GM18508 (cell line): ENCODE measurements around the gene GRM3.
"Not testable (repeated sequence)": the region's sequence is repeated elsewhere in the genome, so short reads cannot be mapped to it uniquely, and the experiment has no call there.

ENCODE experiments used
- ATAC-seq: cut with Tn5 transposase; IDR thresholded peaks from one replicate; pipeline ENCODE4 v1.9.1; 2021; ENCODE audit warnings: moderate number of reproducible peaks; ENCODE audit not compliant: insufficient read depth, unreplicated experiment

Gene GRM3

DNA sequence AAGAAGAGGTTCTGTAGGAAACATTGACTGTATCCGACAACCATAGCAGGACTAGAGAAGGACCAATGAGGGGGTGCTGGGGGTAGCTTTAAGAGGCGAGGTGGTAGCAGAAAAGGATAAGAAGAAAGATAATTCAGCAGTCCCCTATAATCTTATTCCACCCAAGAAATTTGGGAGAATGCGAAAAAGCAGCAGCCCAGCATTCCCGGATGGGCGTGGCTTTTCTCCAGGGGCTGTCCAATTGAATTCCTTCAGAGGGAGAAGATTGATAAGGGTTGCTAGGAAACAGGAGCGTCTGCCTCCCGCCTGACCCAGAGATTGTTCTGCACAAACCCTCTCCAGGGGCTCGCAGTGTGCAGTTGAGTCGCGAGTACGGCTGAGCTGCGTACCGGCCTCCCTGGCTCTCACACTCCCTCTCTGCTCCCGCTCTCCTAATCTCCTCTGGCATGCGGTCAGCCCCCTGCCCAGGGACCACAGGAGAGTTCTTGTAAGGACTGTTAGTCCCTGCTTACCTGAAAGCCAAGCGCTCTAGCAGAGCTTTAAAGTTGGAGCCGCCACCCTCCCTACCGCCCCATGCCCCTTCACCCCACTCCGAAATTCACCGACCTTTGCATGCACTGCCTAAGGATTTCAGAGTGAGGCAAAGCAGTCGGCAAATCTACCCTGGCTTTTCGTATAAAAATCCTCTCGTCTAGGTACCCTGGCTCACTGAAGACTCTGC lies at the start of gene GRM3:
GRM3 (plus strand) TSS at position 349 of the 721 bp plus-strand sequence. CDS start 121,237 bp downstream, outside the sequence.
- no peak for ATAC-seq

DNA sequence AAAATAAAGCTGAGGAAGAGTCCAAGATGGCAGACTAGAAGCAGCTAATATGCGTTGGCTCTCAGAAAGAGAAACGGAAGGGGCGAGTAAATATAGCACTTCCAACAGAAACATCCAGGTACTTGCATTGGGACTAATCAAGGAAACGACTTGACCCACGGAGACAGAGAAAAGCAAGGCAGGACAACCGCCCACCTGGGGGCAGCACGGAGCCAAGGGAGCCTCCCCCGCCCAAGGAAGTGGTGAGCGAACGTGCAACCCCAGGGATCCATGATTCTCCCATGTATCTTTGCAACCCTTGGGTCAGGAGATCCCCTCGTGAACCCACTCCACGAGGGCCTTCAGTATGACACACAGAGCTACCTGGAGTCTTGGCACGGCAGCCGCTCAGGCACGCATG lies 45.4 kb upstream of the GRM3 start:
- ATAC-seq: no peak

DNA sequence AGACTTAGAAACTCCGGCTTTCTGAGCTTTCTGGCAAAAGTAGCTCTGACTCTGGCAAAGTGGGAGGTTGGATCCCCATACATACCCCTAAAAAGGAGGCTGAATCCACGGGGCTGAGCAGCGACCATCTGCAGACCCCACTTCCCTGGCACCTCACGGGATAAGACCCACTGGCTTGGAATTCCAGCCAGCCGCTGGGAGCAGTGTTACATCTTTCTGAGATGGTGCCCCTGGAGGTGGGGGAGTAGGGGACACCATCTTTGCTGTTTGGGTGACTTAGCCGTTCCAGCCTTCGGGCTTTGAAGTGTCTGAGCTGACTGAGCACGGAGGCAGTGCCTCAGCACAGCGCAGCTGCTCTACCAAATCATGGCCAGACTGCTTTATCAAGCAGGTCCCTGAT lies 45.0 kb upstream of the GRM3 start:
- no peak for ATAC-seq

DNA sequence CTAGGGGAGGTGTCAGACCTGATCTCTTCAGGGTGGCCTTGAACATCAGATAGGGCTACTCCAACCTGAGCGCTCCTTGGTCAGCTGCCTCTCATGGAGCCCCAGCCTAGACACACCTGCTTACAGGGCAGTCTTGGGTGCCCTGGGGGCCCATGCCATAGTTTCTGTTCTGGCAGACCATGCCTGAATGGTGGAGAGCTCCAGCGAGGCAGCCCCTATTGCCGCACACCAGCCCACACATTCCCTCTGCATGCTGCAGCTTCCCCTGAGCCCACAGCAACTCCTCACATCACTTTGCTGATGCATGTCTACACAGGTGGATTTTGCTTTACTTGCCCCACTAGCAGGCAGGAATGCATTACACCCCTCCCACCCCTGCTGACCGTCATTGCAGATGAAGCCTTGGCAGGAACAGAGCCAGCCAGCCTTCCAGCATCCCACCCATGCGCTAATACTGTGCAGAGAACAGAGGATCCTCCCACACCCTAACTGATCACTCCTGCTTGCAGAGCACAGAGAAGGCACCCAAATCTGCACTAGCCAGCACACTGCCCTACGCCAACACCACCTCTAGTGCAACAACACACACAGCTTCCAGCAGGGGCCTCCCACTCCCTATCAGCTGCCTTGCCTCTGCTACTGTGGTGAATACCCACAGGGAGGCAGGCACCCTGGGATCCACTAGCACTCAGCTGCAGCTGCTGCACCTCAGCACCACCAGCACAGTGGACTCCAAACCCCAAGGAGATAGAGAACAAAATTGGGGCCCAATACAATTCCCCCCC lies 43.0 kb upstream of the GRM3 start:
- ATAC-seq: no peak

DNA sequence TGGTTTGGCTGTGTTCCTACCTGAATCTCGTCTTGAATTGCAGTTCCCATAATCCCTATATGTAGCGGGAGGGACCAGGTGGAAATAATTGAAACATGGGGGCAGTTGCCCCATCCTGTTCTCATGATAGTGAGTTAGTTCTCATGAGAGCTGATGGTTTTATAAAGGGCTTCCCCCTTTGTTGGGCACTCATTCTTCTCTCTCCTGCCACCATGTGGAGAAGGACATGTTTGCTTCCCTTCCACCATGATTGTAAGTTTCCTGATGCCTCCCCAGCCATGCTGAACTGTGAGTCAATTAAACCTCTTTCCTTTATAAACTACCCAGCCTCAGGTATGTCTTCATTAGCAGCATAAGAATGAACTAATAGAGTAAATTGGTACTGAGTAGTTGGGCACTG lies 28.0 kb upstream of the GRM3 start:
- not testable (repeated sequence) for ATAC-seq

DNA sequence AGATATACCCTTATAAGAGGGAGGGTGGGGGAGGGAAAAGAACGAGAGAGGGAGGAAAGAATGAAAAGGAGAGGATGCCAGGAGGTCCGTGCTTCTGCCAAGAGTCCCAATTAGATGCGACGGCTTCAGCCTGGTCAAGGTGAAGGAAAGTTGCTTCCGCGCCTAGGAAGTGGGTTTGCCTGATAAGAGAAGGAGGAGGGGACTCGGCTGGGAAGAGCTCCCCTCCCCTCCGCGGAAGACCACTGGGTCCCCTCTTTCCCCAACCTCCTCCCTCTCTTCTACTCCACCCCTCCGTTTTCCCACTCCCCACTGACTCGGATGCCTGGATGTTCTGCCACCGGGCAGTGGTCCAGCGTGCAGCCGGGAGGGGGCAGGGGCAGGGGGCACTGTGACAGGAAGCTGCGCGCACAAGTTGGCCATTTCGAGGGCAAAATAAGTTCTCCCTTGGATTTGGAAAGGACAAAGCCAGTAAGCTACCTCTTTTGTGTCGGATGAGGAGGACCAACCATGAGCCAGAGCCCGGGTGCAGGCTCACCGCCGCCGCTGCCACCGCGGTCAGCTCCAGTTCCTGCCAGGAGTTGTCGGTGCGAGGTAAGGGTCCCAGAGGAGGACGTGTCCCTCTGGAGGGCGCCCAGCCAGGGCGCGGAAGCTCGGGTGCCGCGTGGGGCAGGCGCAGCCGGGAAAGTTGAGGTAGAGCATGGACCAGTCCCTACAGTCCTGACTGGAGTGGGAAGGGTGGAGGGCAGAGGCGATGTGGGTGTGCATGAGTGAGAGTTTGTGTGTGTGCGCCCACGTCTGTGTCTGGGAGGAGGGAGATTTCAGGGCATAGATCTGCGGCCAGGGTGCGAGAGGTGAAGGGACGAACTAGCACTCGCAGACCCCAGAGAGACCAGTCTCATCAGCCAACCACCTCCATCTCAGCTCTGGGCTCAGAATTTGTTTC lies 844 bp downstream of the GRM3 start:
- no peak for ATAC-seq

DNA sequence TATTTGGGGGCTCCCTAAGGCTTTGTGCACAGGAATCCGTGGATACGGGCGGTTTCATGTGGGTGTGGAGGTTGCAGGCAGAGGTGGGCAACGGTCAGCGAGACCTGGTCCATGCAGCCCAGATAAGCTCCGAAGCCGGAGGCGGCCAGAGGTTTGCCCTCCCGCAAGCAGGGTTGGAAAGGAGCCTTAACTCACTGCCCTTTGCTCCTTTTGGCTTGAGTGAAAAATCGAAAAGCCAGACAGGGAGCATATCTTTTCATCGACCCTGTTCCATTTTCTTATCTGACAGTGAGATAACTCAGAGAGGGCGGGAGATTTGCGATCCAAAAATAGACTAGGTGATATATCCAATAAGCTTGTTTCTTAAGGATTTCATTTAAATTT lies 1.5 kb downstream of the GRM3 start:
- no peak for ATAC-seq

DNA sequence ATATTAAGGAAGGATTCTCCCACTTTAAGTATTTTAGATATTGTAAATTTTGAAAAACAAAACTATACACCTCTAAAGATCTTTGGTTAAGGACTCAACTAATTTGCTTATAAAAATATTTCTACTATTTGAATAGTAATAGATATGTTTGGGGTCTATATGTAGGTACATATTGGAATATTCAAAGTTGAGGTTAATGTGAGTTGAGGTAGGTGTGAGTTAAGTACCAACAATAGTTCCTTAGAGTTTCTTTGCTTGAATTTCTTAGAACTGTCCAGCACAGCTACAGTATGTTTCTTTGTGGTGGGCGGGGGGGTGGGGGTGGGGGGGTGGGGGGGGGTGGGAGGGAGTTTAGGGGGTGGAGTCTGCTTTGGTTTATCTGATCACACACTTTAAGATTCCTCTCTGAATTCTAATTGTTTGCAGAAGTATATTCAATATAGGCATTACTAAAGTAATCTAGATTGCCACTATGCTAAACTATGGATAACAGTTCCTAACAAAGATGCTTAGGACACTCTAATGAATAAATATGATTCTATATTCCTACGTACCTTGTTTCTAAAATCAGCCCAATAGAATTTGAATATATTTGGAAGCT lies 2.1 kb downstream of the GRM3 start:
- no peak for ATAC-seq

DNA sequence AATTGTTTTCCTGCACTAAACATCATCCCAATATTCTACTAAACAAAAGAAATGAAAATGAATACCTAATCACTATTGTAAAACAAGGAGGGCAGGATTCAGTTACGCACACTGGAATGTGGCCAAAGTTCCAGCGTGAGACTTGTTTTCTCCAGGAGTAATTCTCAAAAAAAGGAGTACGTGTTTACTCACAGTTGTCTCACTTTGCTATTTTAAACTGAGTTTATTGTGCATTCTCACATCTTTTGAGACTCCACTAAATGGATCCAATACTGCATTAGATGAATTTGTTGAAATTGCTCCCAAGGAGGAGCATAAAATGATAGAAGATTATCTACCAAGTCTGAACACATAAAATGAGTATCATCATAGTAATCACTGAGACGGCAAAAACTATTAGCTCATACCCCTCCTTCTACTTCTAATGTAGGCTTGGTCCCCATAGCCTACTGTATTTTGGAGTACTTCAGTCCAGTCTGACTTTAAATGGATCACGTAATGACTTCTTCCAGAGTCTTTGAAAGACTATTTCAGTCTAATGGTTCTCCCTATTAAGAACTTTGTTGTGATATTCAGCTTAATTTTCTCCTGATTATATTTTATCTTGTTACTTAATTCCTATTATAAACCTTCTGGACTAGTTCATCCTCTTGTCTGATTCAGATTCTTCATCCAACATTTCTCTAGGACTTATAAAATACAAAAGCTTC lies 3.8 kb downstream of the GRM3 start:
- no peak for ATAC-seq

DNA sequence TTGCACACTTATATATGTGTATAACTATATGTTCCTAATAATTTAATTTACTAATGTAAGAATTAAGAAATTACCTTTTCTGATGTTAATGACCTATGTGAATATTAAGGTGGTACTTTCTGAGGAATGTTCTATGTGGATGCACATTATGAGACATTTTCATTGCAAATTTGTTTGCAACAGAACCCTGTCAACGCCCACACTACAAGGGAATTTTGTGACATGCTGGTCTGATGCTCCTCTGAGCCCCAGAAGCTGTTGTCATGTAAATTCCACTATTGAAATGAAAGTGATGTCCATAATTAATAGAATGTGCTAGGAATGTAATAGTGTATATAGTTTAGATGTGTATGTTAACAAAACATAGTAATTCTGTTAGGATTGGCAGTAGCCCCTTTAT lies 4.5 kb downstream of the GRM3 start:
- no peak for ATAC-seq

DNA sequence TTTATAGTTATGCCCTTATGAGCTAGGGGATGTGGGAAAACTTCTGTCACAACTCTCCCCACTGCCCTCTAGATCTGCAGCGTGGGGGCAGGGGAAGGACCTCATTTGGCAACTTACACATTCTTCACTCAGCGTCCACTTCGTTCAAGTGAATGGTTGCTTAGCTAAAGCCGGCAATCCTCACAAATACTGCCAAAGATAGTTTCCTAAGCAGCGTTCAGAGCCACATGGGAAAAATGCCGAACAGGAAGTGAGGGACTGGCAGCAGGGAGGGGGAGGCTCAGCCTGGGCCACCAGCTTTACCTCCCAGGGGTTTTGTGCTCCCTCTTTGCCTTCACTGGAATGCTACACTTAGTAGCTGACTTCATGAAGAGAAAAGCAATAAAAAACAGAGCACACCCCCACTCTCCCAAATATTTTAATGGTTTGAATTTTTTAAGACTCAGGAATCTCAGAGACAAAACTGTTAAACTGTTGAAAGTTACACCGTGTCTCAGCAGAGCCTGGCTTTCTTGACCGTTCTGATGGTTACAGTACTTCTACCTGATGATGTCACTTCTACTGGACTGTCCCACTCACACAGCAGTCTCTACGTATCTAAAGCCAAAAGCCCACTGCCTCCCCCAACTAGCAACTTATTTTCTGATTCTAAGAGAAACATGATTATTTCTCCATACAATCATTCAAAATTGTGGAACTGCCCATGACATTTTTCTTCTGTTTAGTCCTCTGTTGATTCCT lies 10.4 kb downstream of the GRM3 start:
- ATAC-seq: no peak

DNA sequence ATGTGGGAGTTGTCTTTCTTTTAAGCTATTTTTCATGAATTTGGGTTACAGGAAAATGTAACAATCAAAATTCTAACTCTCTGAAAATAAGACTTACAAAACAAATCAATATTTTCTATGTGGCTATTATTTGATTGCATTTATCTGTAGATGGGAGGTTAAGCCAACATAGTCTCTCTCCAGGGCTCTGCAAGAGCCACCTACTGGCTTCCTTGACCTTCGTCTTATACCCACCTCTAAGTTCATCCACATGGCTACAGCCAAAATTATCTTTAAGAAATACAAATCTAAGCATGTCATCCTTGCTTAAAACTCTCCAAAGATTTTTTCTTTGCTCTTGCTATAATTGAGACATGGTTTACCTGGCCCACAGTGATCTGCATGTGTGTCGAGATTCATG lies 14.2 kb downstream of the GRM3 start:
- no peak for ATAC-seq

DNA sequence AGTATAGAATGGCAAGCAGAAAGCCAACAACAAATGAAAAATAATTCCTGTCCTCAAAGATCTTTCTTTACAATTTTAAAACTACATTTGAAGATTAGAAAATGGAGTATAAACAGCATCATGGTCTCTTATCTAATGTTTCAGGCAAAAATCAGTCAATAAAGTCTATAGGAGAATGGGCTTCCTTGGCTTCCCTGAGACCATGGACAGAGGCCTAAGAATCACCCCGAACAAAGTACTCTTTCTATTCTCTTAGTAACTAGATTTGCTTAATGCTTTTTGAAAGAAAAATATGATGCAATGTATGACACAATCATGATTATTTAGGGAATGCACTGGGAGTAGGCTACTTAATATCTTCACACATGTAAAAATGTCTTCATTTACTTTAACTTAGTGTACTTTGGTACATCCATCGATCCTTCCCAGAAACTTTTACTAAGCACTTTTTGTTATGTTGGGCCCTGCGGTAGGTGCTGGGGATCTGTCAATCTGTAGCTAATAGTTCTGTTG lies 17.3 kb downstream of the GRM3 start:
- ATAC-seq: no peak

DNA sequence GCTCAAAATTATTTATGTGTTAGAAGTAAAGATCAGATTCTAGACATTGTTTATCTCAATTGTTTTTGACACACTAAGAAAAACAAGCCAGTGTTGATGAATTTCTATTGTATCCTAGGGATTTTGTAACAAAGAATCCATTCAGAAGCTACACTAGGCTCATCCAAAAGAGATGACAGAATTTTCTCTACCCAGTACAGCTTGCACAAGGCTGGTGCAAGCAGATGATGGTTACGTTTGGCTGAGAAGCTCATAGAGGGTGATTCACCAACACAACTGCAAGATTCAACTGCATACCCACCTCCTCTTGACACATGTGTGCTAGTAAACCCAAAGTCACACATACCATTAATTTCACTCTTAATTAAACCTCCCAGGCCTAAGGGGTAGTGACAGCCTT lies 20.8 kb downstream of the GRM3 start:
- ATAC-seq: no peak

DNA sequence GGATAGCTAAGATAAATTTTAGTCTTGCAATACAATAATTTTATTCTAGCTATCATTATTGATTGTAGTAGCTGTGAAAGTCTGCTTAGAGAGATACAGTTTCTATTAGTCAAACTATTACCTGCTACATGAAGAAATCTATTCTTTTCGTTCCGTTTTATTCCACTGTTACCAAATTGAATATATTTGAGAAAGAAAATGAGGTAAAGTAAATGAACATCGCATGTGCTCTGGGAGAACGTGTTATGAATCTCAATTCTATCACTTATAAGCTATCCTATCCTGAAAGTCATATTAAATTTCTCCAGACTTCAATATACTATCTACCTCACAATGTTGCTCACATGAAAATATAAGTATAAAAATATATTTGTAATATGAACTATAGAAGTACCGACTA lies 21.3 kb downstream of the GRM3 start:
- ATAC-seq: no peak

DNA sequence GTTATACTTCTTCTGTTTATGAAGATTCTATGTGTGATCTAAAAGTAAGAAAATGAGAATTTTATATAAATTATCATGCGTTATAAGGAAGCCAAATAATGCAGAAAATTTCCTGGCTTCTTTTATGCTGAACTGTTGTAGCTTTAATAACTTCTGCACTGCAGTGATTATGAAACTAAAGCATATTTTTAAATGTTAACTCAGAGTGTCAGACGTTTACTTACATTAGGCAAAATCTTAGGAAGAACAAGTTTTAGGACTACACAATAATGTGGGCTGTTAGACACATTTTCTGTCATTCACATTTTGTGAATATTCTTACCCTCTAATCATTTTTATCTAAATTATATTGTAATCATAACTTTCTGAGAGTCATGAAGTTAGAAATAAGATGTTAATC lies 22.0 kb downstream of the GRM3 start:
- no peak for ATAC-seq

DNA sequence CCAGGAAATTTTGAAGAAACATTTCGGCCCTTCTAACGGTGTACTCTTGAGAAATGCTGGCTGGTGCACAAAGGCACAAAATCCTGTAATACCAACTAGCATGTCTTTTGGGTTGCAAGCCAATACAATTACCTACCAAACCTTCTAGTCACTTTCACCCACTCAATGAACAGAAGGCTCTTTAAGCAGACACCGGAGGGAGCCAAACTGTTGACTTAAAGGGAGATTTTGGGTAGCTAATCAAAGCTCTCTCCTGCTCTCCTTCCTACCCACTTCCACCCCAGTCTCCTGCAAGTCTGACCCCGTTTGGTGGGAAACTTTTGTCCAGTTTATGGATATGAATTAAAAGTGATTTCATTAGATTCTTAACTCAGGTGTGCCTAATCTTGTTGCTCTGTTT lies 24.0 kb downstream of the GRM3 start:
- no peak for ATAC-seq

DNA sequence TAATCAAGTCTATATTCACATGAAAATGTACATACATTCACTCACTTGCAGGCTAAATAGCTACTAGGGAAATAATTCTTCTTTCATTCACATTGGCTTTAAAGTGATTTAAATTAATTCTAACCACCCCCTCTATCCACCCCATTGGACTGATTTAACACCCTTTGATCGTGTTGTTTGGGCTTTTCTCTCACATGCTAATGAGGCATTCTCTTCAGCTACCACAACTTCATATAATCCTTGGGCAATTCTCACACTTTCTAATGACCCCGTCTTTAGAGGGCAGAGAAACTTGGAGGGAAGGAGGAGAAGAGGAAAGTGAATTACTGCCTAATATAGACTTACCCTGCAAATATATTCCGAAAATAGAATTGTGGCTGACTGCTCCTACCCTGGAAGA lies 24.6 kb downstream of the GRM3 start:
- ATAC-seq: no peak

DNA sequence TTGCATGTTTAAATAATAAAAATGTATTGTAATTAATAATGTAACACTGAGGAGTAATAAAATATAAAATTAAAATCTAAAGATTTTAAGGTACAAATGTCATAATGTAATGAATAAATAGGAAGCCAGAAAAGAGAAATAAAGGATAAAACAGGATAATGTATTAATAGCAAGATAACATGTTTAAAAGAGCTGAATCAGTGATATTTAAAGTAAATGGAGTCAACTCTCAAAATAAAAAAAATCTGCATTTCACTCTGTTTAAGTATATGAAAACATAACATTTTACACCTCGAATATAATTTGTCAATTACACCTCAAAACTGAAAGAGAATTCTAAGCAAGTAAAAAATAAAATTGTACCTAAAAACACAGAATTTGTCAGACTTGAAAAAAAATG lies 44.1 kb downstream of the GRM3 start:
- ATAC-seq: no peak
